HEK293 (cell line): ENCODE data around the gene ZNRF1.

Source experiments
- CTCF ChIA-PET: fragments of 350-600 bp; formaldehyde crosslinking; extraction: SDS; loops from one replicate; lab custom pipeline; 2021; ENCODE audit warnings: antibody characterized with exemption; lab: Yijun Ruan, JAX
- POLR2A ChIA-PET: fragments of 300-600 bp; formaldehyde crosslinking; extraction: SDS; loops from one replicate; lab custom pipeline; 2020; ENCODE audit warnings: antibody characterized with exemption, inconsistent platforms; lab: Yijun Ruan, JAX
- H3K27ac ChIP-seq: fragments of 200-500 bp; sonication (Bioruptor generic); 2 replicates; pipeline ENCODE4 v1.5.1; 2014; ENCODE audit warnings: low read depth, low read length, control low read depth, inconsistent platforms; ENCODE audit errors: extremely low read depth
- H3K36me3 ChIP-seq, 2 experiments: fragments of 200-500 bp in 1 of 2; sonication (Bioruptor generic) in 1 of 2; 1 replicate in 1 of 2; 2 replicates in 1 of 2; pipeline ENCODE4 v1.5.1; 2014 to 2017; ENCODE audit warnings: inconsistent platforms in 2 of 2, low read length in 2 of 2; ENCODE audit not compliant: control insufficient read depth in 2 of 2, insufficient read depth in 1 of 2
- H3K4me1 ChIP-seq: fragments of 200-500 bp; sonication (Bioruptor generic); 2 replicates; pipeline ENCODE4 v1.5.1; 2014; ENCODE audit warnings: mild to moderate bottlenecking, low read length, inconsistent platforms; ENCODE audit not compliant: control insufficient read depth, insufficient read depth
- H3K4me3 ChIP-seq: 2 replicates; pipeline ENCODE4 v1.5.1; 2011; ENCODE audit warnings: low read depth, mild to moderate bottlenecking, control low read depth, low read length, moderate library complexity
- H3K9me3 ChIP-seq: fragments of 200-500 bp; sonication (Bioruptor generic); 2 replicates; pipeline ENCODE4 v1.5.1; 2014; ENCODE audit warnings: low read depth, low read length, inconsistent platforms; ENCODE audit not compliant: control insufficient read depth, insufficient read depth
- EGR2 ChIP-seq: fragments of 450-650 bp; formaldehyde crosslinking; IDR thresholded peaks from 2 replicates; pipeline ENCODE4 v1.5.1; 2016; ENCODE audit warnings: low read depth, missing biosample characterization, missing genetic modification characterization
- KLF1 ChIP-seq: fragments of 450-650 bp; formaldehyde crosslinking; IDR thresholded peaks from 2 replicates; pipeline ENCODE4 v1.5.1; 2016; ENCODE audit warnings: missing biosample characterization, missing genetic modification characterization
- MZF1 ChIP-seq: fragments of 450-650 bp; formaldehyde crosslinking; IDR thresholded peaks from 2 replicates; pipeline ENCODE4 v1.5.1; 2017; ENCODE audit warnings: missing biosample characterization, missing genetic modification characterization, borderline replicate concordance
- PRDM10 ChIP-seq: fragments of 450-650 bp; formaldehyde crosslinking; IDR thresholded peaks from 2 replicates; pipeline ENCODE4 v1.5.1; 2016; ENCODE audit warnings: missing biosample characterization, missing genetic modification characterization
- PRDM6 ChIP-seq: fragments of 450-650 bp; formaldehyde crosslinking; IDR thresholded peaks from 2 replicates; pipeline ENCODE4 v1.5.1; 2017; ENCODE audit warnings: missing biosample characterization, missing genetic modification characterization
- SCRT2 ChIP-seq: fragments of 450-650 bp; formaldehyde crosslinking; IDR thresholded peaks from 2 replicates; pipeline ENCODE4 v1.5.1; 2016; ENCODE audit warnings: missing biosample characterization, missing genetic modification characterization
- ZBTB17 ChIP-seq: fragments of 450-650 bp; formaldehyde crosslinking; IDR thresholded peaks from 2 replicates; pipeline ENCODE4 v1.5.1; 2016; ENCODE audit warnings: missing biosample characterization, missing genetic modification characterization
- ZFHX2 ChIP-seq: fragments of 450-650 bp; formaldehyde crosslinking; conservative IDR thresholded peaks from 2 replicates; pipeline ENCODE4 v1.5.1; 2016; ENCODE audit warnings: missing biosample characterization, missing genetic modification characterization
- ZFP37 ChIP-seq: fragments of 450-650 bp; formaldehyde crosslinking; IDR thresholded peaks from 2 replicates; pipeline ENCODE4 v1.5.1; 2016; ENCODE audit warnings: missing biosample characterization, missing genetic modification characterization
- ZNF133 ChIP-seq: fragments of 450-650 bp; formaldehyde crosslinking; IDR thresholded peaks from 2 replicates; pipeline ENCODE4 v1.5.1; 2016; ENCODE audit warnings: missing biosample characterization, missing genetic modification characterization
- ZNF398 ChIP-seq: fragments of 450-650 bp; formaldehyde crosslinking; IDR thresholded peaks from 2 replicates; pipeline ENCODE4 v1.5.1; 2017; ENCODE audit warnings: missing biosample characterization, missing genetic modification characterization
- ZNF473 ChIP-seq: fragments of 450-650 bp; formaldehyde crosslinking; IDR thresholded peaks from 2 replicates; pipeline ENCODE4 v1.5.1; 2017; ENCODE audit warnings: missing biosample characterization, missing genetic modification characterization
- ZNF518A ChIP-seq: fragments of 450-650 bp; formaldehyde crosslinking; conservative IDR thresholded peaks from 2 replicates; pipeline ENCODE4 v1.5.1; 2016; ENCODE audit warnings: low read depth, missing biosample characterization, missing genetic modification characterization
- ZNF692 ChIP-seq: fragments of 450-650 bp; formaldehyde crosslinking; IDR thresholded peaks from 2 replicates; pipeline ENCODE4 v1.5.1; 2016; ENCODE audit warnings: missing biosample characterization, missing genetic modification characterization
- ZNF707 ChIP-seq: fragments of 450-650 bp; formaldehyde crosslinking; IDR thresholded peaks from 2 replicates; pipeline ENCODE4 v1.5.1; 2016; ENCODE audit warnings: missing biosample characterization, missing genetic modification characterization
- ZSCAN4 ChIP-seq: fragments of 450-650 bp; formaldehyde crosslinking; IDR thresholded peaks from 2 replicates; pipeline ENCODE4 v1.5.1; 2017; ENCODE audit warnings: missing biosample characterization, missing genetic modification characterization

The ZNRF1 gene

GRCh38 chr16:75107505-75107904, 108.7 kb downstream of the ZNRF1 start:
- no peak for TF ChIP-seq ZNF707
- no peak for TF ChIP-seq ZSCAN4
- TF ChIP-seq ZNF518A (tag by site-specific recombination), result no peak
- no peak for TF ChIP-seq EGR2 (tag by site-specific recombination)
- no peak for TF ChIP-seq PRDM6 (tag by site-specific recombination)
- TF ChIP-seq KLF1 (tag by site-specific recombination), result no peak
- no peak for TF ChIP-seq MZF1 (tag by site-specific recombination)
- TF ChIP-seq, all 188 proteins: peak for 0
- Histone ChIP-seq H3K27ac (no peak overlapping the region), H3K36me3 (no peaks in the 10 kb centered on the region), H3K9me3 (no peaks in the 10 kb centered on the region), H3K4me3 (no peak overlapping the region), H3K4me1 (no peaks in the 10 kb centered on the region; the same call in 1 of the 2 replicates)
- POLR2A ChIA-PET, result interaction anchor here (0.5 to 1.5 kb wide), 2 partner anchors 43 to 122 kb away, joined by 3 to 5 read pairs; partner anchors contain the start of gene WDR59
- CTCF ChIA-PET, result interaction anchor here (0.6 to 4.3 kb wide), 3 partner anchors 10 to 297 kb away, joined by 3 to 23 read pairs (median 3); no protein-coding TSS in a partner anchor

- H3K4me3 ChIP-seq, result no peak overlapping the region
- no peaks in the 10 kb centered on the region; the same call in 1 of the 2 replicates for H3K4me1 ChIP-seq
- POLR2A ChIA-PET, result interaction anchor here (1.5 kb wide), 1 partner anchor 124 kb away, joined by 5 read pairs; the partner anchor contains the start of gene WDR59
- H3K27ac ChIP-seq, result no peak overlapping the region
- no peaks in the 10 kb centered on the region for H3K9me3 ChIP-seq
- CTCF ChIA-PET, result interaction anchor here (0.6 to 4.3 kb wide), 4 partner anchors 11 to 954 kb away, joined by 3 to 23 read pairs (median 4); partner anchors contain the start of gene ZNRF1
- no peaks in the 10 kb centered on the region for H3K36me3 ChIP-seq
- TF ChIP-seq SCRT2 (tag by site-specific recombination) (0 out of 2 replicates have a peak, but pooled peaks have one; percentile 16), ZFHX2 (tag by site-specific recombination) (peak; percentile 66; the same call in 1 of the 2 replicates), ZBTB17 (tag by site-specific recombination) (peak; percentile 94), ZNF692 (tag by site-specific recombination) (peak; percentile 81; the same call in 1 of the 2 replicates), ZNF133 (tag by site-specific recombination) (no peak), ZNF473 (tag by site-specific recombination) (no peak), ZFP37 (tag by site-specific recombination) (no peak), PRDM10 (tag by site-specific recombination) (peak; percentile 55), ZNF398 (tag by site-specific recombination) (peak; percentile 23; the same call in 1 of the 2 replicates)
These were observed 110.2 kb downstream of the ZNRF1 start for GRCh38 chr16:75108792-75109731.
